SK-N-SH treated with all-trans-retinoic acid at 6 μM for 48 hours (cell line): ENCODE data around the gene EXOC4.

Experiments used
- ARNTL ChIP-seq: fragments of 450-650 bp; formaldehyde crosslinking; IDR thresholded peaks from 2 replicates; pipeline ENCODE4 v1.5.0; 2020; ENCODE audit warnings: low read depth, mild to moderate bottlenecking, moderate library complexity, borderline replicate concordance
- BACH2 ChIP-seq: fragments of 250-450 bp; sonication (Bioruptor Pico); IDR thresholded peaks from 2 replicates; pipeline ENCODE4 v1.9.0; 2021; ENCODE audit warnings: mild to moderate bottlenecking, borderline replicate concordance
- CREB5 ChIP-seq: fragments of 250-450 bp; sonication (Bioruptor Pico); IDR thresholded peaks from 2 replicates; pipeline ENCODE4 v1.5.1; 2020; ENCODE audit warnings: low read depth, mild to moderate bottlenecking, moderate library complexity
- ESRRG ChIP-seq: fragments of 250-450 bp; sonication (Bioruptor Pico); IDR thresholded peaks from 2 replicates; pipeline ENCODE4 v1.6.1; 2021; ENCODE audit warnings: mild to moderate bottlenecking
- RARB ChIP-seq: fragments of 250-450 bp; sonication (Bioruptor Pico); IDR thresholded peaks from 2 replicates; pipeline ENCODE4 v1.8.0; 2021; ENCODE audit warnings: mild to moderate bottlenecking, moderate library complexity
- SNAI2 ChIP-seq: fragments of 250-450 bp; sonication (Bioruptor Pico); IDR thresholded peaks from 2 replicates; pipeline ENCODE4 v1.5.0; 2020; ENCODE audit warnings: mild to moderate bottlenecking, moderate library complexity
- ZFP30 ChIP-seq: fragments of 450-650 bp; formaldehyde crosslinking; IDR thresholded peaks from 2 replicates; pipeline ENCODE4 v1.5.0; 2022; ENCODE audit warnings: mild to moderate bottlenecking, moderate library complexity
- ZNF8 ChIP-seq: fragments of 450-650 bp; formaldehyde crosslinking; IDR thresholded peaks from 2 replicates; pipeline ENCODE4 v1.5.0; 2020; ENCODE audit warnings: mild to moderate bottlenecking, moderate library complexity
- TF ChIP-seq, protein P1 (sequence below): fragments of 250-450 bp; sonication (Bioruptor Pico); IDR thresholded peaks from 2 replicates; pipeline ENCODE4 v1.8.0; 2020; ENCODE audit warnings: mild to moderate bottlenecking, moderate library complexity, borderline replicate concordance

DNA sequence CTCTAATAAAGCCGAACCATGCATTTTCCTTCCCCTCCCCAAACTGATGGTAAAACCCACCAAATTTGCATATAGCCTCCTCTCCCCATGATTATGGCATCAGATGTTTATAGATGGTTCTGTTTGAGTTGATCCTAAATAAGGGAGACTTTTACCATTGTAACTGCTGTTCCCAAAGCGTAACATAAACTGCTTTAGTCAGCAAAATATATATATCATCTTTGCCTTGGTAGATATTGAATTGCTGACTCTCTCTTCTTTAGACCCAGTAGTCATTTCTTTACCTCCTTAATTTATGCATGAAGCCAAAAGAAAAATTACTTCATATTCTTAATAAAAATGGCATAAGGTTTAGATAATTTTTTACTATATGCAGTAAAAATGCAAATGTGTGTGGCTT, 788.1 kb downstream of the EXOC4 start:
- TF ChIP-seq ARNTL (CRISPR knock-in tag) (no peak), ESRRG (CRISPR knock-in tag) (no peak), RARB (CRISPR knock-in tag) (no peak), BACH2 (CRISPR knock-in tag) (no peak), CREB5 (CRISPR knock-in tag) (no peak), ZFP30 (CRISPR knock-in tag) (no peak), SNAI2 (CRISPR knock-in tag) (no peak), ZNF8 (no peak)
- TF ChIP-seq, protein P1, sequence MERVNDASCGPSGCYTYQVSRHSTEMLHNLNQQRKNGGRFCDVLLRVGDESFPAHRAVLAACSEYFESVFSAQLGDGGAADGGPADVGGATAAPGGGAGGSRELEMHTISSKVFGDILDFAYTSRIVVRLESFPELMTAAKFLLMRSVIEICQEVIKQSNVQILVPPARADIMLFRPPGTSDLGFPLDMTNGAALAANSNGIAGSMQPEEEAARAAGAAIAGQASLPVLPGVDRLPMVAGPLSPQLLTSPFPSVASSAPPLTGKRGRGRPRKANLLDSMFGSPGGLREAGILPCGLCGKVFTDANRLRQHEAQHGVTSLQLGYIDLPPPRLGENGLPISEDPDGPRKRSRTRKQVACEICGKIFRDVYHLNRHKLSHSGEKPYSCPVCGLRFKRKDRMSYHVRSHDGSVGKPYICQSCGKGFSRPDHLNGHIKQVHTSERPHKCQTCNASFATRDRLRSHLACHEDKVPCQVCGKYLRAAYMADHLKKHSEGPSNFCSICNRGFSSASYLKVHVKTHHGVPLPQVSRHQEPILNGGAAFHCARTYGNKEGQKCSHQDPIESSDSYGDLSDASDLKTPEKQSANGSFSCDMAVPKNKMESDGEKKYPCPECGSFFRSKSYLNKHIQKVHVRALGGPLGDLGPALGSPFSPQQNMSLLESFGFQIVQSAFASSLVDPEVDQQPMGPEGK, result no peak
